ENCODE measurements around the gene EML5. TPM values are rescaled to one million over a fixed set of nuclear protein-coding genes. Genes with fewer than 3 reads are reported as not detected.

Gene EML5
- total and polyA plus RNA-seq, 2 donors (not counting 3 experiments of a cell fraction or from before 2014, with no cell fraction given), result not detected

DNA sequence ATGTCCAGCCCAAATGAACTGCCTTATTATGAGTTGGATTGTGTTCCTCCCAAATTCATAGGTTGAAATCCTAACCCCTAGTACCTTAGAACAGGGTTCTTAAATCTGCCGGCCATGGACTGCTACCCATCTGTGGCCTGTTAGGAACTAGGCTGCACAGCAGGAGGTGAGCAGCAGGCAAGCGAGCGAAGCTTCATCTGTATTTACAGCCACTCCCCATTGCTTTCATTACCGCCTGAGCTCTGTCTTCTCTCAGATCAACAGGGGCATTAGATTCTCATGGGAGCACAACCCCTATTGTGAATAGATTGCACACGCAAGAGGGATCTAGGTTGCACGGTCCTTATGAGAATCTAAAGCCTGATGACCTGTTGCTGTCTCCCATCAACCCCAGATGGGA, 9.8 kb upstream of the EML5 start:
- dilution Hi-C loops (cut with MboI; ENCODE audit: extremely low pct_ligation_motif_present, low sequenced_read_pairs), result no loop called here
- no peak for FAIRE-seq

More for the DNA sequence above, 9.8 kb upstream of the EML5 start:
- Histone ChIP-seq H3K36me3 (ENCODE audit: control insufficient read depth in 2 of 2, extremely low read depth in 1 of 2, insufficient read depth in 2 of 2, low read length in 2 of 2) (no peaks in the 10 kb centered on the region), H3K4me3 (replicated peaks in 1 of 3; ENCODE audit: insufficient read depth in 1 of 3, low read depth in 1 of 3, low read length in 3 of 3) (no peak overlapping the region), H3K27ac (ENCODE audit: insufficient read depth, low read depth, low read length) (no peak overlapping the region), H3K4me2 (ENCODE audit: insufficient read depth, low read length) (no peak overlapping the region), H3K9me1 (replicated peaks; ENCODE audit: control insufficient read depth, extremely low read depth, insufficient read depth, low read length) (no peaks in the 10 kb centered on the region), H3K9me3 (replicated peaks; ENCODE audit: control insufficient read depth, insufficient read depth, low read length) (no peaks in the 10 kb centered on the region), H4K20me1 (replicated peaks; ENCODE audit: control insufficient read depth, extremely low read depth, insufficient read depth, low read length) (no peaks in the 10 kb centered on the region), H3K27me3 (ENCODE audit: control insufficient read depth in 2 of 2, insufficient read depth in 2 of 2, low read length in 2 of 2) (peaks cover 0 to 1% of the 10 kb centered on the region in 2 experiments), H3K4me1 (ENCODE audit: control insufficient read depth, extremely low read depth, insufficient read depth, low read length) (no peaks in the 10 kb centered on the region), H3K79me2 (ENCODE audit: control insufficient read depth, insufficient read depth, low read length) (no peaks in the 10 kb centered on the region), H3K9ac (replicated peaks; ENCODE audit: extremely low read depth, insufficient read depth, low read length) (no peak overlapping the region), H2AFZ (ENCODE audit: low read depth, low read length) (no peak overlapping the region)
- POLR2A ChIA-PET, result no interaction called here
- intact Hi-C loops (cut with micrococcal nuclease), result no loop called here
- DNase-seq (ENCODE audit: low read depth, low spot score), result no peak
- no TSS peak for BruUV-seq (replicated peaks)
- TF ChIP-seq FOS (IDR thresholded peaks at IDR 0.05; ENCODE audit: borderline replicate concordance, insufficient read depth, low read length) (no peak), POLR2AphosphoS5 (IDR thresholded peaks at IDR 0.05; ENCODE audit: insufficient read depth, low read depth, low read length) (no peak), JUN (IDR thresholded peaks at IDR 0.05; ENCODE audit: borderline replicate concordance, insufficient read depth, insufficient read length, low read depth) (no peak), MYC (IDR thresholded peaks at IDR 0.05; ENCODE audit: low read depth, low read length) (no peak), POLR2A (IDR thresholded peaks at IDR 0.05; ENCODE audit: low read depth, low read length) (no peak), GATA2 (IDR thresholded peaks at IDR 0.05; ENCODE audit: insufficient read depth, insufficient read length, low read depth, low read length) (no peak), EZH2 (IDR thresholded peaks at IDR 0.05; ENCODE audit: borderline replicate concordance, low read depth, low read length, severe bottlenecking) (no peak)
- TF ChIP-seq, protein P1, sequence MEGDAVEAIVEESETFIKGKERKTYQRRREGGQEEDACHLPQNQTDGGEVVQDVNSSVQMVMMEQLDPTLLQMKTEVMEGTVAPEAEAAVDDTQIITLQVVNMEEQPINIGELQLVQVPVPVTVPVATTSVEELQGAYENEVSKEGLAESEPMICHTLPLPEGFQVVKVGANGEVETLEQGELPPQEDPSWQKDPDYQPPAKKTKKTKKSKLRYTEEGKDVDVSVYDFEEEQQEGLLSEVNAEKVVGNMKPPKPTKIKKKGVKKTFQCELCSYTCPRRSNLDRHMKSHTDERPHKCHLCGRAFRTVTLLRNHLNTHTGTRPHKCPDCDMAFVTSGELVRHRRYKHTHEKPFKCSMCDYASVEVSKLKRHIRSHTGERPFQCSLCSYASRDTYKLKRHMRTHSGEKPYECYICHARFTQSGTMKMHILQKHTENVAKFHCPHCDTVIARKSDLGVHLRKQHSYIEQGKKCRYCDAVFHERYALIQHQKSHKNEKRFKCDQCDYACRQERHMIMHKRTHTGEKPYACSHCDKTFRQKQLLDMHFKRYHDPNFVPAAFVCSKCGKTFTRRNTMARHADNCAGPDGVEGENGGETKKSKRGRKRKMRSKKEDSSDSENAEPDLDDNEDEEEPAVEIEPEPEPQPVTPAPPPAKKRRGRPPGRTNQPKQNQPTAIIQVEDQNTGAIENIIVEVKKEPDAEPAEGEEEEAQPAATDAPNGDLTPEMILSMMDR (IDR thresholded peaks at IDR 0.05; ENCODE audit: extremely low read depth in 1 of 2, insufficient read depth in 1 of 2, low read depth in 1 of 2, low read length in 2 of 2), result no peak
- TF ChIP-seq, protein P2, sequence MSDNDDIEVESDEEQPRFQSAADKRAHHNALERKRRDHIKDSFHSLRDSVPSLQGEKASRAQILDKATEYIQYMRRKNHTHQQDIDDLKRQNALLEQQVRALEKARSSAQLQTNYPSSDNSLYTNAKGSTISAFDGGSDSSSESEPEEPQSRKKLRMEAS (IDR thresholded peaks at IDR 0.05; ENCODE audit: insufficient read depth, insufficient read length), result no peak
- CTCF ChIA-PET, result no interaction called here

Measured in endothelial cell of umbilical vein (primary cell).